GM18507 (cell line): ENCODE results near the gene CEP128.

Source experiments
- DNase-seq: peaks from one replicate; pipeline ENCODE4 v3.0.0; 2011; ENCODE audit warnings: low read depth; ENCODE audit not compliant: insufficient read length; ENCODE audit errors: extremely low spot score
- FAIRE-seq: peaks from 2 replicates; lab custom pipeline; 2011; peaks lifted over from hg19 to GRCh38; lab: Jason Lieb, UNC

Gene CEP128

DNA sequence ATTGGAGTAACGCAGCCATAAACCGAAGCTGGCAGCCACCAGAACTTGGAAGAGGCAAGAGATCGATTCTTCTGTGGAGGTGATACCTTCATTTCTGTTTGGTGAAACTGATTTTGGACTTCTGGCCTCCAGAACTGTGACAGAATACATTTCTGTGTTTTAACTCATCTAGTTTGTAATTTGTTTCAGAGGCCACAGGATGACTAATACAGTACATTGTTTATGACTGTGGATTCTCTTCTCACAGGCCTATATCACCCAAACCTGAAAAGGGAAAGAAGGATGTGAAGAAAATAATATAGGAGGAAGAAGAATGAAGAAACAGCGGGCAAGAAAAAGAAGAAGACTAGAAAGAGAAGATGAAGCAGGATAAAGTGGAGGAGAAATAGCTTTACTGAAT lies 466.5 kb downstream of the CEP128 start:
- DNase-seq (no peak), FAIRE-seq (no peak)

DNA sequence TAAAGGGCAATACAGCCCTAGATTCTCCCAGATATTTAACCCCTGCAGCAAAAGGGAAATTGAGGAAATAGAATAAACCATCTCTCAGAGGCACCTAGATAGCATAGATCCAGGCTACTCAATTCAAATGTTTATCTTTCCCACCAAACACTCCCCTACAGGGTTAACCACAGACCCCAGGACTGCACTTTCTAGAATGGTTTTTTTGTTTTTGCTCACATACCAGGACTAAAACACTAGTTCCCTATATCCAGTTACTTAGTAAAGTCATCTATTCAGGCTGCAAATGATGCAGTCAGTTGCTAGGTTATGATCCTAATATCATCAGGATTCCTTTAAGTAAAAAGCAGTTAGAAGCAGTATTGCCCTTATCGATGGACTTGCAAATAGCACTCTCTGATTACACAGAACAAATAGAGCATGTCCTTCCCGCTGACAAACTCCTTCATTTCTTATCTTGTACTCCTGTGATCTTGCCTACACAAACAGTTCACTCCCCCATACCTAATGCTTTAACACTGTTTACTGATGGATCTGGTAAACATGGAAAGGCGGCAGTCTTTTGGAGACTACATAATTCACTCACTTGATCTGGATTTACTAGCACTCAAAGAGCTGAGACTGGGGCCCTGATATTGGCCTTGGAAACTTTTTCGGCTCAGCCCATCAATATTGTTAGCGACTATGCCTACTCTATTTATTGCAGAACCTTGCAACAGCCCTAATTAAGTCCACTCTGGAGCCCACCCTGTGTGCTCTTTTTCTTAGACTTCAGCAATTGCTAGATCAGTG lies 473.0 kb downstream of the CEP128 start:
- DNase-seq (no peak), FAIRE-seq (no peak)

DNA sequence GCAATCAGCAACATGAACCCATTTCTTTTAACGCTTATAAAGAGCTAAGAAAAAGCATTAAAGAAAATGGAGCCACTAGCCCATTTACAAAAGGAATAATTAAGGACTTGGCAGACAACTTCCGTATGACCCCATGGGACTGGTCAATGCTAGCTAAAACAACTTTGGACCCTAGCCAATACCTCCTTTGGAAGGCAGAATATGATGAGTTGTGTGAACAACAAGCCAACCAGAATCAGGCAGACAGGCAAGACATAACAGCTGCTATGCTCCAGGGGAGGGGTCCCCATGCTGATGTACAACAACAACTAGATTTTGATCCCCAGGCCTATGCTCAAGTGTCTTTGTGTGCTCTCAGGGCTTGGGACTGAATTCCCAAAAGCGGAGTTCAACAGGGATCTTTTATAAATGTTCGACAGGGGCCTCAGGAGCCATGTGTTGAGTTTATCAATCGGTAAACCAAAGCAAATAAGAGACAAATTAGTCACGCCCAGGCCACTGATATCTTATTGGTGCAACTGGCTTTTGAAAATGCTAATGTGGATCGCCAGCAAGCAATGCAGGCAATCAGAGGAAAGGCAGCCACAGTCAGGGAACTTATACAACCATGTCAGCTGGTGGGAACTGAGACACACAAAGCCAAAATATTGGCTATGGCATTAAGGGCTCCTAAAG lies 475.9 kb downstream of the CEP128 start:
- no peak for FAIRE-seq
- no peak for DNase-seq

DNA sequence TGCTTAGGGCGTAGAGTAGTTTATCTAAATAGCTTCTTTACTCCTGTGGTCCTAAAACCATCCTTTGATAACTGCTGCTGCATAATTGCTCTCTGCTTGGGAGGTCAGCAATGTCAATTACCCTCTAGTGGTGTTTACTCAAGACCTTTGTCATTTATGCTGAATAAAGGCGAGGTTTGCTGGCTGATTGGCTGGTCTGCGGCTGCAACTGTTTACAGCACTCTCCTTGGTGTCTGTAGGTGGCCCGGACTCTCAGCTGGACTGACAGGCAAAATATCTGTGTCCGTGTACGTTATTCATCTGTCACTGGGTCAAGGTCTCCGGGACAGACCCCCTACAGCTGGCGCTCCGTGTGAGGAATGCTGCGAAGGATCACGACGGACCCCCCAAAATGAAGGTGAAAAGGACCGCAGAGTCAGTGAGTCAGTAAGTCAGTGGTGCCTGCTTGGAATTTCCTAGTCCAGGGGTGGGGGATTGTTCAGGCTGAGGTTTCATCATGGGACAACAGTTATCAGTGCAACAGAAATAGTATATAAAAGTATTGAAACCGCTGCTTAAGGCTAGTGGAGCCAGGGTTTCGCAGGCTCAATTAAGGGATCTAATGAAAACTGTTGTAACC lies 476.9 kb downstream of the CEP128 start:
- DNase-seq (no peak), FAIRE-seq (no peak)

- no peak for FAIRE-seq
These were observed 485.3 kb downstream of the CEP128 start for GRCh38 chr14:80456209-80456608.

DNA sequence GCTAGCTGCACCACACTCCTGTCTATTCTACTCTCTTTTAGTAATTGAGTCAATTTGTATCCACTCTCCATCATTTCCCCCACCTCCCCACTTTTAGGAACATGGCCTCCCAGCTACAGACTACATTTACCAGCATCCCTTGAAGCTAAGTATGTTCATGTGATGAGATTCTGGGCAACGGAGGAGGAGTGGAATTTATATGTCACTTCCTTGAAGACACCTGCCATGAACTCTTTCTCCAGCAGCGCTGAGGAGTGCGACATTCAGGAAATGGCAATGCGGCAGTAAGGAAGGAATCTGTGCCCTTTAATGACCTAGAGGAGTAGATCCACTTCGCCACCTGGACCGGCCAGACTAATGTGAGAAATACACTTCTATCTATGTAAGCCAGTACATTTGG lies 486.5 kb downstream of the CEP128 start:
- DNase-seq = no peak
- FAIRE-seq = no peak

More at GRCh38 chr14:80456209-80456608, 485.3 kb downstream of the CEP128 start:
- DNase-seq = no peak

GRCh38 chr14:80448267-80448666 lies 493.3 kb downstream of the CEP128 start:
- DNase-seq (no peak), FAIRE-seq (no peak)

- no peak for FAIRE-seq
- no peak for DNase-seq
These were observed 494.1 kb downstream of the CEP128 start for GRCh38 chr14:80447392-80447791.
